Stimulated activated naive CD8-positive, alpha-beta T cell treated with anti-CD3 and anti-CD28 coated beads, Interleukin-15, Interleukin-2, amounts not matched to agents 100 U/mL and 50 U/mL, for 24 hours (primary cell): Measurements from ENCODE around the gene MRPL20.

Experiments
- ATAC-seq: fragments of 150-1000 bp; cut with Tn5 transposase; one replicate; pipeline ENCODE4 v1.10.0; 2021
- DNase-seq: peaks from one replicate; pipeline ENCODE4 v3.0.0; 2021

The MRPL20 gene

DNA sequence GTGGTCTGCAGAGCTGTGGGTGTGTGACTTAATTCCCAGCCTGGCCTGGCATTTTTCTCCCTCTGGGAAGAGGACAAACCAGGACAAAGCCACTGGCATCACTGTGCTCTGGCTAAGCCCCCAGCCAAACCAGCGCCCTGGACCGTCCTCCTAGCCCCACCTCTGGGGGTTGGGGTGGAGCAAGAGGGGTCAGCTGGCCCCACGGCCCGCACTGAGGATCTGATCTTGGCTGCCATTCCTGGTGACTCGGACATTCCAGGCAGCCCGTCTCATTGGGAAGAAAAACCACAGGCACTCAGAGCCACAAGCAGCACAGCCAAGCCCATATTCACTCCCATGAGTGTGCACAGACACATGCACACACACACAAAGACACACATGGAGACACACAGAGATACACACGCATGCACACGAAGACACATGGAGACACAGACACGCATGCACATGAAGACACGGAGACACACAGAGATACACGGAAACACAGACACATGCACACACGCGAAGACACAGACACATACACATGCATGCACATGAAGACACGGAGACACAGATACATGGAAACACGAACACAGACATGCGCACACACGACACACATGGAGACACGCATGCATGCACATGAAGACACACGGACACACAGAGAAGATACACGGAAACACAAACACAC, 46.5 kb downstream of the MRPL20 start:
- no peak for ATAC-seq
- DNase-seq, result no peak

DNA sequence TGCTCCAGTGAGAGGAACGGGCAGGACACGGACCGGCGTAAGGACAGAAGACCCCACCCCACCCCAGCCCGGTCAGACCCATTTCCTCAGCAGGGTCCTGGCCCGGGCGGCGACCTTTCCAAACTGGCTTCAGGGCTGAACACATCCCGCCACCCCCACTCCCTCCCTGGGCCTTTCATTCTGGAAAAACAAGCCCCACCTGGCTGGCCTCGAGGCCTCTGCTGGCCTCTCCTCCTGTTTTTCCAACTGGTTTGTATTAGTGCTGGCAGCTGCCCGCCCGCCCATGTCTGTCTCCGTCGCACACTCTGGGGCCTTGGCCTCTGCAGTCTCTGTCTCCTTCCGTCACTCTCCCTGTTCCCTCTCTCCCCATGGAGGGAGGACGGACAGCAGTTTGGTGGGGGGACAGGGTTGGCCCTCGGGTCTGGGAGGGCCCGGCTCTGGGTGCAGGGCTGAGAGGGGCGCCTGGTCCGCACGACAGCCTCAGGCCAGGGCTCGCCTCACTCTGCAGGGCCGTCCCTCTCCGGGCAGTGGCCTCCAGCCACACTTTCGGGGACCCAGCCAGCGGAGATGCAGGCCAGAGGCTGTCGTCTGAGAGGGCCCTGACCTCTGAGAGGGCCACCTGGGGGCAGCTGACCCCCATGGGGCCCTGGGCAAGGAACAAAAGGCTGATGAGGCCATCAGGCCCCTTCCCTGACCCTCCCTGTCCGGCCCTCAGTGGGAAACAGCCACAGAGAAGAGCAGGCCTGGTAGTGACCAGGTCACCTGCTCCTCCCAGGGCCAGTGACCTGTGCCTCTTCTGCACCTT, 47.2 kb downstream of the MRPL20 start:
- ATAC-seq, result no peak
- DNase-seq, result no peak

GRCh38 chr1:1359308-1359663, 47.8 kb downstream of the MRPL20 start:
- DNase-seq (no peak), ATAC-seq (no peak)

DNA sequence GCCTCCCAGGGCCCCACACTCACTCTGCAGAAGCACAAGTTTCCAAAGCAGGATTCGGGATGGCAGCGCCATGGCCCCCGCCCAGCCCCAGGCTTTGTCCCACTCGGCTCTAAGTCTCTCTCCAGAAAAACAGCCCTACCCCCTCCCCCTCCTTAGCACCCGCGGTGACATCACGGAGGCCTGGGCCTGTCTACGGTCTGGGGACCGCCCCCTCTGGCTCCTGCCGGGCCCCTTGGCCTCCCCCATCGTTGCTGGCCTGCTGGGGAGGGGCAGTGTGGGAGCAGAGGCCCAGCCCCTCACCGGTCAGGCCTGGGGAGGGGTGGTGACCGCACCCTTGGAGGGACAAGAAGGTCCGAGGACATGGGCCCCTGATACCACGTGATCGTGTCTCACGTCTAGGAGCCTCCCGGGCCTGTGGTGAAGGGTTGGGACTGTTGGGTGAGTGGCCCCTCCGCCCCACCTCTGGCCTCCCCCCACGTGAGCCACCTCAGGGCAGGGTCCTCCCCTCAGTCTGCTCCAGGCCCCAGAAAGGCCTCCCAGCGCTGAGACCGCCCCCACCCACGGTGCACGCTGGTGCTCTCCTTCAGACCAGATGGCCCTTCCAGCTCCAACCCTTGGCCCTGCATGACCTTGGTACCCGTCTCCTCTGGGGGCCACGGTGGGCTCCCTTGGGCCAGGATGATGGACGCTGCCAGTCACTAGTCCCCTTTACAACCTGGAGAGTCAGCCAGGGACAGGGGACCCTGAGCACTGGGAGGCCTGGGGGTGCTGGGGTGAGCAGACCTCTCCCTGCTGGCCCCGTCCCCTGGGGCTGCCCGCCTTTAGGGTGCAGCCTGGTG, 48.4 kb downstream of the MRPL20 start, which contains the start of gene MXRA8:
MXRA8 (minus strand) TSS at position 123 of the 839 bp plus-strand sequence; CDS start at position 72, 51 bp downstream.
- ATAC-seq (peak; percentile 33), DNase-seq (no peak)

GRCh38 chr1:1357871-1358432, 49.1 kb downstream of the MRPL20 start:
- DNase-seq, result no peak
- ATAC-seq, result no peak

GRCh38 chr1:1356796-1357401, 50.2 kb downstream of the MRPL20 start:
- ATAC-seq (peak; percentile 13), DNase-seq (no peak)

DNA sequence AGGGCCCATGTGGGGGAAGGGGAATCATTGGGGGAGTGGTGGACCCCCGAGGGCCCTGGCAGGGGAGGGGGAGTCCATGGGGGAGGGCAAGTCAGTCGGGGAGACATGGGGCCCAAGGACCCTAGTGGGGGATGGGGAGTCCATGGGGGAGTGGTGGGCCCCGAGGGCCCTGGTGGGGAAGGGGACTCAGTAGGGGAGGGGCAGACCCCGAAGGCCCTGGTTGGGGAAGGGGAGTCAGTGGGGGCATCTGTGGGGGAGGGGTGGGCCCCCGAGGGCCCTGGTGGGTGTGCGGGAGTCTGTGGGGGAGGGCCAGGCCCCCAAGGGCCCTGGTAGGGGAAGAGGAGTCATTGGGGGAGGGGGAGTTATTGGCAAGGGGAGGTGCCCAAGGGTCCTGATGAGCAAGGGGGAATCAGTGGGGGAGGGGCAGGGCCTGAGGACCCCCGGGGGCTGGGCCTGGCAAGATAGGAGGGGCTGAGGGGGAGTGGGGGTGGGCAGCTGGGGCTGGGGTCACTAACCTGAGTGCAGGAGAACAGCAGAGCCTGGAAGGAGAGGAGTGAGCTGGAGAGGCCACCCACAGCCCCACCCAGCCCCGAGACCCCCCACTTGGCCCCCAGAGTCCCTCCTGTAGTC, 50.8 kb downstream of the MRPL20 start:
- DNase-seq (no peak), ATAC-seq (no peak)

- ATAC-seq, result no peak
- peak; percentile 40 for DNase-seq
Measured at GRCh38 chr1:1355416-1355815, 51.7 kb downstream of the MRPL20 start.

DNA sequence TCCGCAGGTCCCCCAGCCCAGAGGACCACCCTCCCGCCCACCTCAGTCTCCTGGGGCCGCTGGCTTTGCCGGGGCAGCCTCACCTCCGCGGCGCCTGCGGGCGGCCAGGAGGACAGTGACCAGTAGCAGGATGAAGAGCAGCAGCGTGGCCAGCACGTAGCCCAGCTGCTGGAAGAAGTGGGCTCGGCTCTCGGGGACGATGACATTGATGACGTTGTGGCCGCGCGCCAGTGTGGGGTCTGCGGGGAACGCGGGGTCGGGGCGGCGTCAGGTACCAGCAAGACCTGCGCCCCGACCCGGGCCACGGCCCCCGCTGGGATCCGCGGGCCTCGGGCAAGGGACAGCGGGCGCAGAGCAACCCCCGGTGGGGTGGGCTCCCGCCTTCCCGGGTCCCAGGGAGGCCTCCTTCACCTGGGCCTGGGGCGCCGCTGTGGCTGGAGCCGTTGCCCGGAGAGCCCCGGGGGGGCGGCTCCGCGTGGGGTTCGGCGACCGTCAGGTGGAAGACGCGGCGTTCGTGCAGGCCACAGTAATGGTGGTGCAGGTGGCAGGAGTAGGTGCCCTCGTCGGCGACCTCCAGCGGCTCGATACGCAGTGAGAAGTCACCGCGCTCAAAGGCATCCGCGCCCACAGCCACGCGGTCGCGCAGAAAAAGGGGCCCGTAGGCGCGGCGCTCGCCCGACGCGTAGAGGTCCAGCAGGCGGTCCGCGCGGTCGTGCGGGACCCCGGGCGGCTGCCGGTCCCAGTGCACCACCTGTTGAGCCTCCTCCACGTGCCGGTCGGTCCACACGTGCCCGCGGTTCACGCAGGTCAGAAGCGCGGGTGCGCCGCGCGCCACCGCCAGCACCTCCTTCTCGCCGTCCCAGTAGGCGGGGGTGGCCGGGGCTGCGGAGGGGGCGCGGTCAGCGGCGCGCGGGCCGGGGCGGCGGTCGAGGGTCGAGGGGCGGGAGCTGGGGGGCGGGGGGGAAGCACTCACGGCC, 52.5 kb downstream of the MRPL20 start:
- ATAC-seq (no peak), DNase-seq (no peak)

GRCh38 chr1:1353389-1354151, 53.5 kb downstream of the MRPL20 start:
- ATAC-seq, result no peak
- no peak for DNase-seq

- DNase-seq, result no peak
- ATAC-seq, result no peak
Measured at GRCh38 chr1:1352786-1353388, 54.2 kb downstream of the MRPL20 start.
